H1 (cell line): Measurements from ENCODE around the gene PLEKHA1. TPM values are rescaled to one million over a fixed set of nuclear protein-coding genes. Genes with fewer than 3 reads are reported as not detected.

Experiments
- ATF3 ChIP-seq: IDR thresholded peaks from 2 replicates; pipeline ENCODE4 v1.6.1; 2011; ENCODE audit warnings: low read depth, mild to moderate bottlenecking, low read length; ENCODE audit not compliant: insufficient read depth
- BACH1 ChIP-seq: IDR thresholded peaks from 2 replicates; pipeline ENCODE4 v1.6.1; 2012; ENCODE audit warnings: low read length, improper control_type of control experiment
- CHD7 ChIP-seq: fragments of 300-600 bp; sonication (generic); IDR thresholded peaks from 2 replicates; pipeline ENCODE4 v1.7.1; 2012; ENCODE audit warnings: low read length, moderate library complexity, mild to moderate bottlenecking, inconsistent platforms; ENCODE audit not compliant: insufficient replicate concordance
- CREB1 ChIP-seq: IDR thresholded peaks from 2 replicates; pipeline ENCODE4 v1.6.1; 2012; ENCODE audit warnings: inconsistent platforms
- E2F6 ChIP-seq: IDR thresholded peaks from 2 replicates; pipeline ENCODE4 v1.6.1; 2012; ENCODE audit warnings: inconsistent platforms
- EP300 ChIP-seq, 2 experiments: IDR thresholded peaks; 1 replicate in 1 of 2; 2 replicates in 1 of 2; pipeline ENCODE4 v1.6.1; 2011 to 2012; ENCODE audit warnings: low read depth in 2 of 2, low read length in 2 of 2, mild to moderate bottlenecking in 2 of 2, borderline replicate concordance in 1 of 2, inconsistent platforms in 1 of 2, moderate library complexity in 1 of 2
- EZH2 ChIP-seq: fragments of 200-600 bp; sonication (generic); IDR thresholded peaks from 2 replicates; pipeline ENCODE4 v1.7.1; 2012; ENCODE audit warnings: low read depth, mild to moderate bottlenecking, moderate library complexity, low read length, inconsistent platforms; ENCODE audit not compliant: severe bottlenecking
- KDM4A ChIP-seq: IDR thresholded peaks from one replicate; pipeline ENCODE4 v1.7.1; 2012; ENCODE audit warnings: low read depth, mild to moderate bottlenecking, moderate library complexity, low read length, inconsistent platforms; ENCODE audit not compliant: severe bottlenecking
- RXRA ChIP-seq: IDR thresholded peaks from 2 replicates; pipeline ENCODE4 v1.6.1; 2011; ENCODE audit warnings: low read depth, mild to moderate bottlenecking, low read length, moderate library complexity; ENCODE audit not compliant: insufficient read depth
- polyA plus RNA-seq, 7 experiments: library from polyadenylated mRNA; depleted of rRNA in 3 of 7; stranded (reverse) in 5 of 7; unstranded in 2 of 7; fragments of >200 nt in 5 of 7; fragments of 200-250 nt in 2 of 7; gene quantifications; 1 replicate in 5 of 7; 2 replicates in 1 of 7; 4 replicates in 1 of 7; pipeline versions ENCODE4 v1.2.1 to v1.2.3, GENCODE V29; 2011 to 2013; ENCODE audit warnings: missing spikeins in 2 of 7, mixed read lengths in 2 of 7
- total RNA-seq: library from RNA; stranded (reverse); fragmentation: NEBNext Ultra II Directional; extraction: Animal tissue kit (Norgen Biotek cat#: 25700); gene quantifications from 2 replicates; pipeline ENCODE4 v1.2.1, GENCODE V29; 2021

PLEKHA1 gene
- total and polyA plus RNA-seq, 2 of the 8 experiments (the other 6 are each of a cell fraction or from before 2014, with no cell fraction given): 15.6 to 39.7 TPM

- TF ChIP-seq CHD7 (no peak), KDM4A (no peak), BACH1 (no peak), RXRA (no peak), EP300 (IDR thresholded peaks at IDR 0.05; ENCODE audit: borderline replicate concordance in 1 of 2, low read depth in 2 of 2, low read length in 2 of 2) (no peak), ATF3 (no peak), EZH2 (no peak), CREB1 (no peak), E2F6 (no peak)
Measured at GRCh38 chr10:122468307-122468925, 93.9 kb downstream of the PLEKHA1 start (continued).
